Uterus (tissue), 4 donors: Measurements from ENCODE around the gene PRF1. TPM values are rescaled to one million over a fixed set of nuclear protein-coding genes. Genes with fewer than 3 reads are reported as not detected.

Source experiments
- DNase-seq, 2 donors: peaks; one replicate each; pipeline ENCODE4 v3.0.0-alpha.2; 2019 to 2020
- H3K27ac ChIP-seq, 2 donors: fragments of 200-600 bp; sonication (generic); 1 replicate in 1 of 2; 2 replicates in 1 of 2; pipeline ENCODE4 v1.5.1; 2016 to 2018
- H3K27me3 ChIP-seq, 2 donors: fragments of 200-600 bp; sonication (generic); one replicate each; pipeline ENCODE4 v1.5.1; 2018 to 2019; ENCODE audit warnings: control low read depth in 1 of 2
- H3K36me3 ChIP-seq, 2 donors: fragments of 200-600 bp; sonication (generic); one replicate each; pipeline ENCODE4 v1.5.1; 2019; ENCODE audit warnings: control low read depth in 1 of 2
- H3K4me1 ChIP-seq, 2 donors: fragments of 200-600 bp; sonication (generic); one replicate each; pipeline ENCODE4 v1.5.1; 2018 to 2019; ENCODE audit warnings: control low read depth in 1 of 2
- H3K4me3 ChIP-seq, 2 donors: fragments of 200-600 bp; sonication (generic); 1 replicate in 1 of 2; 2 replicates in 1 of 2; pipeline ENCODE4 v1.5.1; 2018 to 2019; ENCODE audit warnings: mild to moderate bottlenecking in 1 of 2
- H3K9me3 ChIP-seq, 2 donors: fragments of 200-600 bp; sonication (generic); one replicate each; pipeline ENCODE4 v1.5.1; 2019; ENCODE audit warnings: control low read depth in 1 of 2
- POLR2A ChIP-seq, 2 donors: fragments of 450-650 bp; IDR thresholded peaks; one replicate each; pipeline ENCODE4 v1.6.1; 2016; ENCODE audit warnings: antibody characterized with exemption in 2 of 2, mild to moderate bottlenecking in 1 of 2, moderate library complexity in 1 of 2
- intact Hi-C: fragments of 100-400 bp; cut with DNase I; formaldehyde crosslinking; loops from one replicate; pipeline ENCODE4 v1.15.1; 2023; ENCODE audit warnings: low total_unique reads
- total RNA-seq, 4 donors: library from RNA; depleted of rRNA in 3 of 4; stranded (reverse); fragments of >200 nt in 3 of 4; gene quantifications; one replicate each; pipeline versions ENCODE4 v1.1.0 to v1.2.4, GENCODE V29; 2014 to 2023
- TF ChIP-seq, protein P1 (sequence below), 4 experiments: fragments of 200-600 bp in 2 of 4; fragments of 450-650 bp in 2 of 4; sonication (generic) in 2 of 4; IDR thresholded peaks; one replicate each; pipeline ENCODE4 v1.5.1; 2016 to 2019; ENCODE audit warnings: antibody characterized with exemption in 4 of 4, mild to moderate bottlenecking in 2 of 4, moderate library complexity in 1 of 4
- donor health status: DM: yes; HTN: yes; CAD: no.

Gene PRF1
- total RNA-seq, 4 donors from 2014 or later = 0.51 to 8.7 (median 1.1) TPM; not detected in 1

- intact Hi-C loops = no loop called here
- no peak for DNase-seq
- no peak for TF ChIP-seq POLR2A (IDR thresholded peaks at IDR 0.05)
- TF ChIP-seq, protein P1, sequence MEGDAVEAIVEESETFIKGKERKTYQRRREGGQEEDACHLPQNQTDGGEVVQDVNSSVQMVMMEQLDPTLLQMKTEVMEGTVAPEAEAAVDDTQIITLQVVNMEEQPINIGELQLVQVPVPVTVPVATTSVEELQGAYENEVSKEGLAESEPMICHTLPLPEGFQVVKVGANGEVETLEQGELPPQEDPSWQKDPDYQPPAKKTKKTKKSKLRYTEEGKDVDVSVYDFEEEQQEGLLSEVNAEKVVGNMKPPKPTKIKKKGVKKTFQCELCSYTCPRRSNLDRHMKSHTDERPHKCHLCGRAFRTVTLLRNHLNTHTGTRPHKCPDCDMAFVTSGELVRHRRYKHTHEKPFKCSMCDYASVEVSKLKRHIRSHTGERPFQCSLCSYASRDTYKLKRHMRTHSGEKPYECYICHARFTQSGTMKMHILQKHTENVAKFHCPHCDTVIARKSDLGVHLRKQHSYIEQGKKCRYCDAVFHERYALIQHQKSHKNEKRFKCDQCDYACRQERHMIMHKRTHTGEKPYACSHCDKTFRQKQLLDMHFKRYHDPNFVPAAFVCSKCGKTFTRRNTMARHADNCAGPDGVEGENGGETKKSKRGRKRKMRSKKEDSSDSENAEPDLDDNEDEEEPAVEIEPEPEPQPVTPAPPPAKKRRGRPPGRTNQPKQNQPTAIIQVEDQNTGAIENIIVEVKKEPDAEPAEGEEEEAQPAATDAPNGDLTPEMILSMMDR (IDR thresholded peaks at IDR 0.05) = no peak
- H3K4me1 ChIP-seq = no peaks in the 10 kb centered on the region
- H3K36me3 ChIP-seq = no peaks in the 10 kb centered on the region
- no peak overlapping the region for H3K4me3 ChIP-seq
- no peaks in the 10 kb centered on the region for H3K27me3 ChIP-seq
- H3K9me3 ChIP-seq = peaks cover 0 to 10% of the 10 kb centered on the region in 2 donors
- H3K27ac ChIP-seq = no peak overlapping the region
Measured at GRCh38 chr10:70620020-70620289, 17.4 kb upstream of the PRF1 start.

GRCh38 chr10:70619271-70620019 lies 16.9 kb upstream of the PRF1 start:
- Histone ChIP-seq H3K36me3 (no peaks in the 10 kb centered on the region), H3K27ac (no peak overlapping the region), H3K4me3 (no peak overlapping the region), H3K27me3 (no peaks in the 10 kb centered on the region), H3K4me1 (no peaks in the 10 kb centered on the region), H3K9me3 (peaks cover 0 to 10% of the 10 kb centered on the region in 2 donors)
- TF ChIP-seq POLR2A (IDR thresholded peaks at IDR 0.05) = no peak
- TF ChIP-seq, protein P1 (IDR thresholded peaks at IDR 0.05) = no peak
- DNase-seq = no peak
- intact Hi-C loops = no loop called here

GRCh38 chr10:70618663-70619062 lies 16.1 kb upstream of the PRF1 start:
- intact Hi-C loops = no loop called here
- H3K4me3 ChIP-seq = no peak overlapping the region
- H3K36me3 ChIP-seq = no peaks in the 10 kb centered on the region
- H3K4me1 ChIP-seq = no peaks in the 10 kb centered on the region
- DNase-seq = no peak
- no peaks in the 10 kb centered on the region for H3K27me3 ChIP-seq
- no peak for TF ChIP-seq POLR2A (IDR thresholded peaks at IDR 0.05)
- TF ChIP-seq, protein P1 (IDR thresholded peaks at IDR 0.05) = no peak
- H3K27ac ChIP-seq = no peak overlapping the region
- H3K9me3 ChIP-seq = peaks cover 0 to 10% of the 10 kb centered on the region in 2 donors

- intact Hi-C loops = no loop called here
- no peaks in the 10 kb centered on the region for H3K4me1 ChIP-seq
- H3K27me3 ChIP-seq = no peaks in the 10 kb centered on the region
- no peak for DNase-seq
- H3K27ac ChIP-seq = no peak overlapping the region
- no peak overlapping the region for H3K4me3 ChIP-seq
- no peaks in the 10 kb centered on the region for H3K36me3 ChIP-seq
- peaks cover 0 to 10% of the 10 kb centered on the region in 2 donors for H3K9me3 ChIP-seq
- TF ChIP-seq POLR2A (IDR thresholded peaks at IDR 0.05) = no peak
- TF ChIP-seq, protein P1 (IDR thresholded peaks at IDR 0.05) = no peak
Measured at GRCh38 chr10:70617798-70618568, 15.4 kb upstream of the PRF1 start.

GRCh38 chr10:70616761-70617160 lies 14.2 kb upstream of the PRF1 start:
- Histone ChIP-seq H3K27ac (no peak overlapping the region), H3K9me3 (peaks cover 0 to 10% of the 10 kb centered on the region in 2 donors), H3K36me3 (no peaks in the 10 kb centered on the region), H3K27me3 (no peaks in the 10 kb centered on the region), H3K4me1 (no peaks in the 10 kb centered on the region), H3K4me3 (no peak overlapping the region)
- intact Hi-C loops = no loop called here
- no peak for TF ChIP-seq POLR2A (IDR thresholded peaks at IDR 0.05)
- no peak for DNase-seq
